Measurements from ENCODE around the gene SLC13A4.

SLC13A4 gene

DNA sequence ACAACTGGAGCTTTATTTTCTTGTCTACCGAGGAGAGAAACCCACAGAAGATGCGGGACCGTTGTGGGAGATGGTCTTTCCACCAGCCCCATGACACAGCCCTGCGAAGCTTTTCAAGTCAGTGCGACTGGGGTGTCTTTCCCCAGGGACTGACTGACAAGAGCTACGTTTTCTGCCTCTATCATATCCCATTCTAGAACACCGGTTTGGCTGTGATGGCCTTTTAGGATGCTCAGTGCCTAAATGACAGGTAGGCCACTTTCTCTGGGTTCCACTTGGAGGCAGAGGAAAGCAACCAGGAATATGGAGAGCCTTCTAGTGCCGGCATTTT is 16.9 kb downstream of the SLC13A4 start:
- in situ Hi-C loops (cut with HindIII; ENCODE audit: low sequenced_read_pairs), result no loop called here
- no peak for DNase-seq (ENCODE audit: low read depth, low spot score)
- TF ChIP-seq, protein P1, sequence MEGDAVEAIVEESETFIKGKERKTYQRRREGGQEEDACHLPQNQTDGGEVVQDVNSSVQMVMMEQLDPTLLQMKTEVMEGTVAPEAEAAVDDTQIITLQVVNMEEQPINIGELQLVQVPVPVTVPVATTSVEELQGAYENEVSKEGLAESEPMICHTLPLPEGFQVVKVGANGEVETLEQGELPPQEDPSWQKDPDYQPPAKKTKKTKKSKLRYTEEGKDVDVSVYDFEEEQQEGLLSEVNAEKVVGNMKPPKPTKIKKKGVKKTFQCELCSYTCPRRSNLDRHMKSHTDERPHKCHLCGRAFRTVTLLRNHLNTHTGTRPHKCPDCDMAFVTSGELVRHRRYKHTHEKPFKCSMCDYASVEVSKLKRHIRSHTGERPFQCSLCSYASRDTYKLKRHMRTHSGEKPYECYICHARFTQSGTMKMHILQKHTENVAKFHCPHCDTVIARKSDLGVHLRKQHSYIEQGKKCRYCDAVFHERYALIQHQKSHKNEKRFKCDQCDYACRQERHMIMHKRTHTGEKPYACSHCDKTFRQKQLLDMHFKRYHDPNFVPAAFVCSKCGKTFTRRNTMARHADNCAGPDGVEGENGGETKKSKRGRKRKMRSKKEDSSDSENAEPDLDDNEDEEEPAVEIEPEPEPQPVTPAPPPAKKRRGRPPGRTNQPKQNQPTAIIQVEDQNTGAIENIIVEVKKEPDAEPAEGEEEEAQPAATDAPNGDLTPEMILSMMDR (IDR thresholded peaks at IDR 0.05; ENCODE audit: low read depth, low read length), result no peak
- no peak overlapping the region for H3K4me3 ChIP-seq (ENCODE audit: low read depth, low read length)

DNA sequence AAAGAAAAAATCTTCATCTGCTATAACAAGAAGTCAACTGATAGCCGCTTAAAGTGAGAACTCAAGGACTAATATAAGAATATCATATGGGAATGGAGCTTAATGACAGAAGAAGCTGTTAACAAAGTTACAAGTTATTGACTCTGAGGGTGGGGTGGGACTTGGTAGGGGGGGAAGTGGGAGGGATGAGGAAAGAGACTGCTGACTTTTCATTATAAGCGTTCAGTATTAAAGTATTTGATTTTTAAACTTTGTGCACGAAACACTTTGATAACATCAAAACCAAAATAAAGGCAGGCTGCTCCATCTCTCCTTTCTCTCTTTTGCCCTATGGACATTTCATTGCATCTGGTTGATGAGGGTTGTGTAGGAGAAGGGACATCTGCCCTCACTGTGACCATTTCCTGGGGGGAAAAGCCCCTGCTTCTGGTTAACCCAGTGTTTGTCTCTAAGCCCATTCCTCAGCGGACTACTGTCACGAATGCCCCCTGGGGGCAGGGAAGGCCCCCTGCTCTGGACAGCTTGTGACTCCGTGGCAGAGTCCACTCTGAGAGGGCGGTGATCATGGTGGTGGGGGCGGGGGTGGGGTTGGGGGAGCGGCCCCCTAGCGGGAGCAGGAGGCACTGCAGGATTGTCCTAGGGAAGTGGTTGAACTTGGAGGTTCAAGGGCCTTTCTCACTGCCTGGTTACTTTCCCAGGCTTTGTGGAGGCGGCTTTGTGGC is 17.4 kb downstream of the SLC13A4 start:
- H3K4me3 ChIP-seq (ENCODE audit: low read depth, low read length), result no peak overlapping the region
- DNase-seq (ENCODE audit: low read depth, low spot score), result no peak
- in situ Hi-C loops (cut with HindIII; ENCODE audit: low sequenced_read_pairs), result no loop called here
- TF ChIP-seq, protein P1 (IDR thresholded peaks at IDR 0.05; ENCODE audit: low read depth, low read length), result peak; percentile 57

DNA sequence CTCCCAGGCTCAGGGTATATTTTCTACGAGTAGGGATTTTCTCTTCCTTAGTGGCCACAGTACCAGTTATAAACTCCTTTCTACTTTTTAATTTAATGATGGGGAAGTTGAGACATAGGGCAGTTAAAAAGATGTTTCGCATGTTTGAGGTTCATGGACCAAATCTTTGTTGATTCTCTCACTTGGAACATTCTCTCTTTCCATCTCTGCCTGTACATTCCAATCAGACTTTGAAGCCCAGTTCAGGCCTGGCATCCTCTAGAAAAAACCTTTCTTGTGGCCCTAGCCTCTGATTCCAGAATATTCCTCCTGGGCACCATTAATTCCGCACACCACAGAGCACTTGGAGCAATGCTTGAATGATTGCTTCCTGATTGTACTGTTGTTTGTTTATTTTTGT is 18.5 kb downstream of the SLC13A4 start:
- in situ Hi-C loops (cut with HindIII; ENCODE audit: low sequenced_read_pairs), result no loop called here
- no peak overlapping the region for H3K4me3 ChIP-seq (ENCODE audit: low read depth, low read length)
- DNase-seq (ENCODE audit: low read depth, low spot score), result no peak
- TF ChIP-seq, protein P1 (IDR thresholded peaks at IDR 0.05; ENCODE audit: low read depth, low read length), result no peak

DNA sequence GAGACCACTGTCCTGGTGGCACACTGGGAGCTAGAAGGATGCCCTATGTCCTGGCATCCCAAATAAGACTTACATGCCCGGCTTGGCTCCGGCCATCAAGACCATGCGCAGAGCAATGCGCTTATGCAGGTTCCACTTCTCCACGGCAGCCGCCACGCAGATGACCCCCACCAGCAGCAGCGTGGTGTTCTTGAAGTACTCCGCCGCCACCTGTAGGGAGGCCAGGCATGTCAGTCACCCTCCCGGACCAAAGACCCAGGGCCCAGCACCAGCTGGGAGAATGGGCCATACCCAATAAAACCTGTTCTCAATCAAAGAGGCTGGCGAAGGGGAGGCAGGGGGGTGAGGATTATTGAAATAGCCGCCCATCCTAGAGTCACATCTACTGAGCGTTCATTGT is 19.9 kb downstream of the SLC13A4 start:
- in situ Hi-C loops (cut with HindIII; ENCODE audit: low sequenced_read_pairs), result no loop called here
- no peak overlapping the region for H3K4me3 ChIP-seq (ENCODE audit: low read depth, low read length)
- DNase-seq (ENCODE audit: low read depth, low spot score), result no peak
- TF ChIP-seq, protein P1 (IDR thresholded peaks at IDR 0.05; ENCODE audit: low read depth, low read length), result no peak

DNA sequence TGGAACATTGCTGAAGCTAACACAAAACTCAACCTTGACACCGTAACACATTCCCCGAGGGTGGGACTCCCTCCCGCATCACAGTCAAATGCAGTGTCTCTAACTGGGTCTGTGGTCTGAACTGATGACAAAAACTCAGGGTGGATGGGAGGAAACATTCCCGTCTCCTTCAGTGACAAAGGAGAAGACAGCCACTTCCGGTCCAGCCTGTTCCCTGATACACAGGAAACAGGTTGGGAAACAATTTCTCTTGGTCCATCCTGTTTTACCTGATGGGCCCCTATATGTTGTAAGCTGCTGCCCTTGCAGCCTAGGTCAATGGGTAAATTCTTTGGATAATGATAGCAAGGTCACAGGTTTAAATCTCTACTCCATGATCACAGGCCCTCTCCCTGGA is 20.4 kb downstream of the SLC13A4 start:
- no peak for DNase-seq (ENCODE audit: low read depth, low spot score)
- TF ChIP-seq, protein P1 (IDR thresholded peaks at IDR 0.05; ENCODE audit: low read depth, low read length), result no peak
- no peak overlapping the region for H3K4me3 ChIP-seq (ENCODE audit: low read depth, low read length)
- in situ Hi-C loops (cut with HindIII; ENCODE audit: low sequenced_read_pairs), result no loop called here

DNA sequence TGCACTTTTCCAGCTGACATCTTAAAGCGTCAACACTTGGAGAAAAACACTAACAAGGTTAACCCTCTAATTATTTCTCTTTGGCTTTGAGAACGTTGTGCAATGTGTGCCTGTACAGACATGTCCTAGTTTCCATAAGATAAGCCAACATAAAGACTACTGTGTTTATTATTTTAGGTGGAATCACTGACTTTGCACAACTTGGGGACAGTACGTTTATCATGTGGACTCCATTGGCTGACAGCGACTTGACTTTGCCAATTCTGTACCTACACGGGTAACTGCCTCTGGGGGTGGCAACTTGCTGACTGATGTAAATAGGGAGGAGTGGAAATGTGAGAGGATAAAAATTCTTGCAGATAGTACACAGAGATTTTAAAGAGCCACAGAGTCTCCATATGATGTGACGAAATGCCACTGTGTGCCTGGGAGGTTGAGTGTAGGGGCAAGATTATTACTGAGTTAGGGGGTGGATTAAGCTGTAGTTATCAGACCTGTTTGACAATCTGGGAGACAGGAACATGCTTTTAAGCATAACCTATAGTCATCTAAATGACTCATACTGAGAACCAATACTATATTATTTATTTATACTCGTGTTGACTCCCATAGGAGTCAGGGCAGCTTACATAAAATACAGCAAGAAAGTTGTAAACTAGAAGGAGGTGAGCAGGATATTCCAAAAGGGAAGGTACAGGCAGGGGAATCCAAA is 21.0 kb downstream of the SLC13A4 start:
- no peak overlapping the region for H3K4me3 ChIP-seq (ENCODE audit: low read depth, low read length)
- no peak for DNase-seq (ENCODE audit: low read depth, low spot score)
- in situ Hi-C loops (cut with HindIII; ENCODE audit: low sequenced_read_pairs), result no loop called here
- TF ChIP-seq, protein P1 (IDR thresholded peaks at IDR 0.05; ENCODE audit: low read depth, low read length), result no peak
